ENCODE measurements around the gene EID3.

DNA sequence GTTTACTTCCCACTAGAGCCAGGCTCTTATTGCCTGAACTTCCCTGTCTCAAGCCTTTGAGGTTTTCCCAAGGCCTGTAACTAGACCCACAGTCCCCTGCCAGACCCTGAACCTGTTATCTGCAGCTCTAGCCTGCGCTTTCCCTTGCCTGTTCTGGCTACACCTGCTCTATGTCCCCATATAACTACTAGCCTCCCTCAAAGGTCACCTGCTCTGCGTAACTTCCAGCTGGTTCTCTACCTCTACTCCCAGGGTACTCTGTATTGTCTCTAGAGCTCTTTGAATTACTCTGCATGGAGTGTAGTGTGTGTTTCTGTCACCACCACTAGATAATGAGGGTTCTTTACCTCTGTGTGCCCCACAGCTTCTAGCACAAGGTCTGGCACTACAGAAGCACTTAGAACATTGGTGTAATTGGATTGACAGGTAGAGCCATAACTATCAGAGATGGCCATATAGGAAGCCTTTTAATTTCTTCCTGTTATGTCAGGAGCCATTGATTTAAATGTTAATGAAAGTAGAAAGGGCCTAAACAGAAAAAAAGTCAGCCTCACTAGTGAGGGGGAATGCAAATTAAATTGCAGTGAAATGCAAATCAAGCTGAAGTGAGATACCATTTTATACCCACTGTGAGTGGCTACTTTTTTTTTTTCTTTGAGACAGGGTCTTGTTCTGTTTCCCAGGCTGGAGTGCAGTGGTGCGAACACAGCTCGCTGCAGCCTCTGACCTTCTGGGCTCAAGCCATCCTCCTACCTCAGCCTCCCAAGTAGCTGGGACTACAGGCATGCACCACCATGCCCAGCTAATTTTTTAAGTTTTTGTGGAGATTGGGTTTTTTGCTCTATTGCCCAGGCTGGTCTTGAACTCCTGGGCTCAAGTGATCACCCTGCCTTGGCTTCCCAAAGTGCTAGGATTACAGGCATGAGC lies 47.8 kb downstream of the EID3 start:
- TF ChIP-seq CTCF (conservative IDR thresholded peaks at IDR 0.05; ENCODE audit: low read depth in 2 of 2) (no peak), ZNF331 (CRISPR knock-in tag; IDR thresholded peaks at IDR 0.05; ENCODE audit: low read depth) (no peak), CREB1 (CRISPR knock-in tag; IDR thresholded peaks at IDR 0.05; ENCODE audit: low read depth) (no peak), JUNB (IDR thresholded peaks at IDR 0.05; ENCODE audit: unreplicated experiment) (no peak)
- TF ChIP-seq, protein P1, sequence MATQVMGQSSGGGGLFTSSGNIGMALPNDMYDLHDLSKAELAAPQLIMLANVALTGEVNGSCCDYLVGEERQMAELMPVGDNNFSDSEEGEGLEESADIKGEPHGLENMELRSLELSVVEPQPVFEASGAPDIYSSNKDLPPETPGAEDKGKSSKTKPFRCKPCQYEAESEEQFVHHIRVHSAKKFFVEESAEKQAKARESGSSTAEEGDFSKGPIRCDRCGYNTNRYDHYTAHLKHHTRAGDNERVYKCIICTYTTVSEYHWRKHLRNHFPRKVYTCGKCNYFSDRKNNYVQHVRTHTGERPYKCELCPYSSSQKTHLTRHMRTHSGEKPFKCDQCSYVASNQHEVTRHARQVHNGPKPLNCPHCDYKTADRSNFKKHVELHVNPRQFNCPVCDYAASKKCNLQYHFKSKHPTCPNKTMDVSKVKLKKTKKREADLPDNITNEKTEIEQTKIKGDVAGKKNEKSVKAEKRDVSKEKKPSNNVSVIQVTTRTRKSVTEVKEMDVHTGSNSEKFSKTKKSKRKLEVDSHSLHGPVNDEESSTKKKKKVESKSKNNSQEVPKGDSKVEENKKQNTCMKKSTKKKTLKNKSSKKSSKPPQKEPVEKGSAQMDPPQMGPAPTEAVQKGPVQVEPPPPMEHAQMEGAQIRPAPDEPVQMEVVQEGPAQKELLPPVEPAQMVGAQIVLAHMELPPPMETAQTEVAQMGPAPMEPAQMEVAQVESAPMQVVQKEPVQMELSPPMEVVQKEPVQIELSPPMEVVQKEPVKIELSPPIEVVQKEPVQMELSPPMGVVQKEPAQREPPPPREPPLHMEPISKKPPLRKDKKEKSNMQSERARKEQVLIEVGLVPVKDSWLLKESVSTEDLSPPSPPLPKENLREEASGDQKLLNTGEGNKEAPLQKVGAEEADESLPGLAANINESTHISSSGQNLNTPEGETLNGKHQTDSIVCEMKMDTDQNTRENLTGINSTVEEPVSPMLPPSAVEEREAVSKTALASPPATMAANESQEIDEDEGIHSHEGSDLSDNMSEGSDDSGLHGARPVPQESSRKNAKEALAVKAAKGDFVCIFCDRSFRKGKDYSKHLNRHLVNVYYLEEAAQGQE (IDR thresholded peaks at IDR 0.05; ENCODE audit: unreplicated experiment), result no peak

Data from GM23338 (cell line).